NCI-H187 treated with DMSO at 0.1 percent for 48 hours (cell line): ENCODE data around the gene B4GALNT3.

ENCODE experiments used
- DNase-seq: peaks from one replicate; lab custom pipeline; 2025; lab: John Stamatoyannopoulos, UW

The B4GALNT3 gene

GRCh38 chr12:468671-469389, 9.1 kb downstream of the B4GALNT3 start:
- no peak for DNase-seq

- DNase-seq, result no peak
These were observed 10.4 kb downstream of the B4GALNT3 start for GRCh38 chr12:470133-470532.

- no peak for DNase-seq
These were observed 13.5 kb downstream of the B4GALNT3 start for GRCh38 chr12:473198-473597.

- DNase-seq, result no peak
These were observed 14.3 kb downstream of the B4GALNT3 start for GRCh38 chr12:473863-474577.

GRCh38 chr12:475286-475685, 15.5 kb downstream of the B4GALNT3 start:
- DNase-seq, result no peak

GRCh38 chr12:479161-479560, 19.4 kb downstream of the B4GALNT3 start:
- no peak for DNase-seq

- DNase-seq, result no peak
These were observed 21.4 kb downstream of the B4GALNT3 start for GRCh38 chr12:480831-481816.

- no peak for DNase-seq
These were observed 22.3 kb downstream of the B4GALNT3 start for GRCh38 chr12:482061-482460.

- no peak for DNase-seq
These were observed 24.4 kb downstream of the B4GALNT3 start for GRCh38 chr12:484096-484495.

GRCh38 chr12:490260-490659, 30.5 kb downstream of the B4GALNT3 start:
- no peak for DNase-seq

- DNase-seq, result no peak
These were observed 35.7 kb downstream of the B4GALNT3 start for GRCh38 chr12:495466-495865.

- no peak for DNase-seq
These were observed 37.0 kb downstream of the B4GALNT3 start for GRCh38 chr12:496736-497135.

GRCh38 chr12:497501-498160, 37.9 kb downstream of the B4GALNT3 start:
- DNase-seq, result no peak

GRCh38 chr12:499837-500458, 40.2 kb downstream of the B4GALNT3 start:
- DNase-seq, result no peak

- DNase-seq, result no peak
These were observed 42.1 kb downstream of the B4GALNT3 start for GRCh38 chr12:501722-502447.

GRCh38 chr12:503111-503761, 43.5 kb downstream of the B4GALNT3 start:
- DNase-seq, result no peak

GRCh38 chr12:505221-505620, 45.5 kb downstream of the B4GALNT3 start:
- no peak for DNase-seq

GRCh38 chr12:507391-507796, 47.7 kb downstream of the B4GALNT3 start:
- no peak for DNase-seq

- no peak for DNase-seq
These were observed 48.4 kb downstream of the B4GALNT3 start for GRCh38 chr12:508145-508544.

- DNase-seq, result peak; percentile 78
These were observed 49.1 kb downstream of the B4GALNT3 start for GRCh38 chr12:508795-509194.
